OCI-LY1 (cell line): Measurements from ENCODE around the gene NOL8.
A peak's percentile ranks its signal among the peaks of the same experiment; 100 is the strongest.

Source experiments
- H2AFZ ChIP-seq: fragments of 200-600 bp; sonication (generic), shearing (Covaris generic); 2 replicates; pipeline ENCODE4 v1.6.0; 2014; ENCODE audit warnings: antibody characterized with exemption, mild to moderate bottlenecking, low read length
- H3F3A ChIP-seq: fragments of 200-600 bp; sonication (generic), shearing (Covaris generic); 2 replicates; pipeline ENCODE4 v1.6.0; 2014; ENCODE audit warnings: mild to moderate bottlenecking, antibody characterized with exemption, low read length, moderate library complexity; ENCODE audit not compliant: insufficient read depth
- H3K27ac ChIP-seq: fragments of 200-600 bp; sonication (generic); 2 replicates; pipeline ENCODE4 v1.5.1; 2014; ENCODE audit warnings: low read length, mixed run types, mild to moderate bottlenecking, low read depth; ENCODE audit not compliant: poor library complexity, severe bottlenecking
- H3K27me3 ChIP-seq: fragments of 200-600 bp; sonication (generic); 2 replicates; pipeline ENCODE4 v1.6.0; 2014; ENCODE audit warnings: antibody characterized with exemption, mild to moderate bottlenecking, low read length, moderate library complexity; ENCODE audit not compliant: insufficient read depth
- H3K36me3 ChIP-seq: fragments of 200-600 bp; sonication (generic); 2 replicates; pipeline ENCODE4 v1.6.1; 2014; ENCODE audit warnings: mild to moderate bottlenecking, antibody characterized with exemption, low read length, moderate library complexity, mixed read lengths; ENCODE audit not compliant: insufficient read depth
- H3K4me1 ChIP-seq: fragments of 200-600 bp; sonication (generic); 2 replicates; pipeline ENCODE4 v1.5.1; 2014; ENCODE audit warnings: mild to moderate bottlenecking, low read length, moderate library complexity; ENCODE audit not compliant: insufficient read depth, severe bottlenecking
- H3K4me2 ChIP-seq: fragments of 200-600 bp; sonication (generic), shearing (Covaris generic); 2 replicates; pipeline ENCODE4 v1.6.1; 2014; ENCODE audit warnings: low read length
- H3K4me3 ChIP-seq: fragments of 200-600 bp; sonication (generic); 2 replicates; pipeline ENCODE4 v1.5.1; 2014; ENCODE audit warnings: low read length, low read depth, mild to moderate bottlenecking, mixed read lengths; ENCODE audit not compliant: poor library complexity, severe bottlenecking
- H3K79me2 ChIP-seq: fragments of 200-600 bp; shearing (Covaris generic); 2 replicates; pipeline ENCODE4 v1.6.1; 2016; ENCODE audit warnings: mixed run types, low read length, mixed read lengths; ENCODE audit not compliant: insufficient read depth
- H3K9ac ChIP-seq: fragments of 200-600 bp; sonication (generic), shearing (Covaris generic); 2 replicates; pipeline ENCODE4 v1.6.1; 2014; ENCODE audit warnings: mild to moderate bottlenecking, low read length, mixed read lengths
- H3K9me2 ChIP-seq: fragments of 200-600 bp; sonication (generic), shearing (Covaris generic); 2 replicates; pipeline ENCODE4 v1.6.1; 2014; ENCODE audit warnings: low read depth, mild to moderate bottlenecking, low read length, mixed read lengths
- H3K9me3 ChIP-seq: fragments of 200-600 bp; shearing (Covaris generic); 2 replicates; pipeline ENCODE4 v1.6.1; 2014; ENCODE audit warnings: low read length, mixed read lengths
- H4K20me1 ChIP-seq: fragments of 200-600 bp; sonication (generic), shearing (Covaris generic); 2 replicates; pipeline ENCODE4 v1.6.0; 2016; ENCODE audit warnings: mild to moderate bottlenecking, low read length; ENCODE audit not compliant: insufficient read depth
- EZH2 ChIP-seq: fragments of 200-600 bp; sonication (generic), shearing (Covaris generic); IDR thresholded peaks from 2 replicates; pipeline ENCODE4 v1.8.0; 2017; ENCODE audit warnings: borderline replicate concordance, mixed run types, mild to moderate bottlenecking, antibody characterized with exemption, low read length, moderate library complexity, mixed read lengths
- TF ChIP-seq, protein P1 (sequence below): fragments of 200-600 bp; sonication (generic), shearing (Covaris generic); IDR thresholded peaks from 2 replicates; pipeline ENCODE4 v1.5.1; 2017; ENCODE audit warnings: mild to moderate bottlenecking, antibody characterized with exemption, low read length, moderate library complexity, mixed read lengths

Gene NOL8

DNA sequence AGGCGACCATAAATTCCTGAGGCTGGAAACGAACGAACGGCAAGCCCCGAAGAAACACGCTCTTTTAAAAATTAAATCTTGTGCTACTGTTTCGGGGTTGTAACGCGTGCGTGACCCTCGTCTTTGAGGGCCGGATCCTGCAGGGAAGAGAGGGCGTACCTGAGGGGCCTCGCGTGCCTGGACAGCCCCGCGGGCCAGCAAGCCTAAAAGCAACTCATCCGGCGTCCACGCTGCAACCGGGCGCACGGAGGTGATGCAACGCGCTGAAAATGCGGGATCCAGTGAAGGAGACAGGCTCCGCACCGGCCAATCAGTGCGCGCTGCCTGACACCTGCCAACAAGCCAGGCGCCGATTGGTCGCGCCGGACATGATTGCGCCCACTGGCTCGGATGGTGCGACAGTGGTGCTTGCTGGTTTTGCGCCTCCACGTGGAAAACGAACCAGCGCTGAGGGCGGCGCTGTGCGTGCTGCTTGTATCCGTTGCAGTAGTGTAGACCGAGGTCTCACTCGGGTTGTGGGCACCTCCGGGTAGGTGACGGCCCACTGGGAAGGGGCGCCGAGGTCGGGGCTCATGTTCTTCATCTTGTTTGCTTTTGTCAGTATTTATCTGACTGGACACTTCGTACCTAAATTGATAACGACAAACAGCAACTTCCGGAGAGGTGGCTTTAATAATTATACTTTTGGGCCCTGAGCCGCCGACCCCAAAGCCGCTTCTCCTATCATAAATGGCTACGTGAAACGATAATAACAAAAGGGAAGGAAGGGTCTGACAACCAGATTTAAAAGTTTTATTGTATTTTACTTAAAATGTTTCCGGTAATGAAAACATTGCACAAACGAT is 31.5 kb downstream of the NOL8 start, which contains the start of gene IARS1:
TSS of gene IARS1 (minus strand) at position 246 of the 845 bp plus-strand sequence. CDS start 4,278 bp downstream, outside the sequence.
- Histone ChIP-seq H3K4me1 (peaks cover 32% of the 10 kb centered on the region), H3K9me3 (no peaks in the 10 kb centered on the region), H3K79me2 (peaks cover 46% of the 10 kb centered on the region), H3K9me2 (no peaks in the 10 kb centered on the region), H4K20me1 (no peaks in the 10 kb centered on the region), H2AFZ (no peak within 1 kb of the TSS), H3K9ac (peak within 1 kb of the TSS; percentile 90), H3K36me3 (peaks cover 54% of the 10 kb centered on the region), H3F3A (0 out of 2 replicates have a peak, but pooled peaks cover 4% of the 10 kb centered on the region), H3K27me3 (no peaks in the 10 kb centered on the region), H3K4me2 (peak within 1 kb of the TSS; percentile 84), H3K4me3 (peak within 1 kb of the TSS; percentile 88), H3K27ac (peak within 1 kb of the TSS; percentile 75)
- no peak for TF ChIP-seq EZH2
- TF ChIP-seq, protein P1, sequence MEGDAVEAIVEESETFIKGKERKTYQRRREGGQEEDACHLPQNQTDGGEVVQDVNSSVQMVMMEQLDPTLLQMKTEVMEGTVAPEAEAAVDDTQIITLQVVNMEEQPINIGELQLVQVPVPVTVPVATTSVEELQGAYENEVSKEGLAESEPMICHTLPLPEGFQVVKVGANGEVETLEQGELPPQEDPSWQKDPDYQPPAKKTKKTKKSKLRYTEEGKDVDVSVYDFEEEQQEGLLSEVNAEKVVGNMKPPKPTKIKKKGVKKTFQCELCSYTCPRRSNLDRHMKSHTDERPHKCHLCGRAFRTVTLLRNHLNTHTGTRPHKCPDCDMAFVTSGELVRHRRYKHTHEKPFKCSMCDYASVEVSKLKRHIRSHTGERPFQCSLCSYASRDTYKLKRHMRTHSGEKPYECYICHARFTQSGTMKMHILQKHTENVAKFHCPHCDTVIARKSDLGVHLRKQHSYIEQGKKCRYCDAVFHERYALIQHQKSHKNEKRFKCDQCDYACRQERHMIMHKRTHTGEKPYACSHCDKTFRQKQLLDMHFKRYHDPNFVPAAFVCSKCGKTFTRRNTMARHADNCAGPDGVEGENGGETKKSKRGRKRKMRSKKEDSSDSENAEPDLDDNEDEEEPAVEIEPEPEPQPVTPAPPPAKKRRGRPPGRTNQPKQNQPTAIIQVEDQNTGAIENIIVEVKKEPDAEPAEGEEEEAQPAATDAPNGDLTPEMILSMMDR = peak; percentile 26

DNA sequence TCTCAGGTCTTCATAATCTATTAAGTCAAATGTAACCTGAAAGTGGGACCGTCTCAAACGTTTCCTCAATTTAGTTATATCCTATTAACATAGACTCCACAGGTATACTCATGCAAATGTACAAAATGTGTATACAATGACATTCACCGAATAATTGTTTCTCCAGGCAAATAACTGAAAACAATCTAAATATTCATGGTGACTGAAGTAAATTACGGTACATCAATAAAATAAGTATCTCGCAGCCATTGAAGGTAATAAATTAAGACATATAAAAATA is 32.1 kb downstream of the NOL8 start:
- Histone ChIP-seq H3K4me2 (peak overlapping the region; percentile 84), H3K4me1 (peaks cover 32% of the 10 kb centered on the region), H3K9me2 (no peaks in the 10 kb centered on the region), H3K36me3 (peaks cover 54% of the 10 kb centered on the region), H3K79me2 (peaks cover 50% of the 10 kb centered on the region), H3K27ac (peak overlapping the region; percentile 57), H3K4me3 (peak overlapping the region; percentile 88), H4K20me1 (no peaks in the 10 kb centered on the region), H2AFZ (no peak overlapping the region), H3F3A (0 out of 2 replicates have a peak, but pooled peaks cover 4% of the 10 kb centered on the region), H3K9ac (peak overlapping the region; percentile 90), H3K9me3 (no peaks in the 10 kb centered on the region), H3K27me3 (no peaks in the 10 kb centered on the region)
- TF ChIP-seq, protein P1 = no peak
- no peak for TF ChIP-seq EZH2

DNA sequence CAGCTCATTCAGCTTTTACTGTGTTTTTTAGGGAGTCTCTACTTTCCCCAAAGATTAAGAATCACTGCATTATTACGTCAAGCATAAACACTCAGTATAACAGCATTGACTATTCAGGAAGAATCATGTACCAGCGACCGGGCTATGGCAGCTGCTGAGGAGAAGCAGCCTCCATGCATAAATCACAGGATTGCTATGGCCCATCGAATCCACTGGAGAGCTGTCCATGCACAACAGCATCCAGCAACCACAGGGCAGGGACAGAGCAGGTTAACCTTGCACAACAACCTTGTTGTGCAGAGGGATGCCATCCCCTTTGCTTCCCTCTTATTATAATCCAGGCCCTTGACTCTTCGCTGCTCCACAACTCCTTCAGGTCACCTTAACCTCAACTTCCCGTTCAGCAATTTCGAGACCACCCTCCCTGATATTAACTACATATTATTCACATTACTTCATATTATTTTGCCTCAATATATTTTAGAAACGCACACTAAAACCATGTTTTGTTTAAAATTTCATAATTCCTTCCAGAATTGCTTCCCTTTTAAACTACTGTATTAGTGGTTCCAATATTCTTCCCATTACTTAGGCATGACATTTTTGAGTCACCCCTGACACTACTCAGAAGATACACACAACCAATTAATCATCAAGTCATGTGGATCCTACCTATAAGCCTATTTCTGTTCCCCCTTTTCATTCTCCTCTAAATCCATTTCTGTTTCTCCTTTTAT is 32.6 kb downstream of the NOL8 start:
- Histone ChIP-seq H3K27ac (peak overlapping the region; percentile 57), H3F3A (0 out of 2 replicates have a peak, but pooled peaks cover 2% of the 10 kb centered on the region), H2AFZ (no peak overlapping the region)

More for the DNA sequence above, 32.6 kb downstream of the NOL8 start:
- H3K36me3 ChIP-seq = peaks cover 54% of the 10 kb centered on the region
- TF ChIP-seq EZH2 = no peak
- TF ChIP-seq, protein P1 = no peak
- peak overlapping the region; percentile 84 for H3K4me2 ChIP-seq
- H3K9me2 ChIP-seq = no peaks in the 10 kb centered on the region
- peaks cover 52% of the 10 kb centered on the region for H3K79me2 ChIP-seq
- no peaks in the 10 kb centered on the region for H4K20me1 ChIP-seq
- H3K27me3 ChIP-seq = no peaks in the 10 kb centered on the region
- no peaks in the 10 kb centered on the region for H3K9me3 ChIP-seq
- H3K4me3 ChIP-seq = peak overlapping the region; percentile 88
- H3K9ac ChIP-seq = peak overlapping the region; percentile 90
- H3K4me1 ChIP-seq = peaks cover 32% of the 10 kb centered on the region
